OCI-LY1 (cell line): Measurements from ENCODE around the gene HCST.

Experiments
- H2AFZ ChIP-seq: fragments of 200-600 bp; sonication (generic), shearing (Covaris generic); 2 replicates; pipeline ENCODE4 v1.6.0; 2014; ENCODE audit warnings: antibody characterized with exemption, mild to moderate bottlenecking, low read length
- H3F3A ChIP-seq: fragments of 200-600 bp; sonication (generic), shearing (Covaris generic); 2 replicates; pipeline ENCODE4 v1.6.0; 2014; ENCODE audit warnings: mild to moderate bottlenecking, antibody characterized with exemption, low read length, moderate library complexity; ENCODE audit not compliant: insufficient read depth
- H3K27ac ChIP-seq: fragments of 200-600 bp; sonication (generic); 2 replicates; pipeline ENCODE4 v1.5.1; 2014; ENCODE audit warnings: low read length, mixed run types, mild to moderate bottlenecking, low read depth; ENCODE audit not compliant: poor library complexity, severe bottlenecking
- H3K27me3 ChIP-seq: fragments of 200-600 bp; sonication (generic); 2 replicates; pipeline ENCODE4 v1.6.0; 2014; ENCODE audit warnings: antibody characterized with exemption, mild to moderate bottlenecking, low read length, moderate library complexity; ENCODE audit not compliant: insufficient read depth
- H3K36me3 ChIP-seq: fragments of 200-600 bp; sonication (generic); 2 replicates; pipeline ENCODE4 v1.6.1; 2014; ENCODE audit warnings: mild to moderate bottlenecking, antibody characterized with exemption, low read length, moderate library complexity, mixed read lengths; ENCODE audit not compliant: insufficient read depth
- H3K4me1 ChIP-seq: fragments of 200-600 bp; sonication (generic); 2 replicates; pipeline ENCODE4 v1.5.1; 2014; ENCODE audit warnings: mild to moderate bottlenecking, low read length, moderate library complexity; ENCODE audit not compliant: insufficient read depth, severe bottlenecking
- H3K4me2 ChIP-seq: fragments of 200-600 bp; sonication (generic), shearing (Covaris generic); 2 replicates; pipeline ENCODE4 v1.6.1; 2014; ENCODE audit warnings: low read length
- H3K4me3 ChIP-seq: fragments of 200-600 bp; sonication (generic); 2 replicates; pipeline ENCODE4 v1.5.1; 2014; ENCODE audit warnings: low read length, low read depth, mild to moderate bottlenecking, mixed read lengths; ENCODE audit not compliant: poor library complexity, severe bottlenecking
- H3K79me2 ChIP-seq: fragments of 200-600 bp; shearing (Covaris generic); 2 replicates; pipeline ENCODE4 v1.6.1; 2016; ENCODE audit warnings: mixed run types, low read length, mixed read lengths; ENCODE audit not compliant: insufficient read depth
- H3K9ac ChIP-seq: fragments of 200-600 bp; sonication (generic), shearing (Covaris generic); 2 replicates; pipeline ENCODE4 v1.6.1; 2014; ENCODE audit warnings: mild to moderate bottlenecking, low read length, mixed read lengths
- H3K9me2 ChIP-seq: fragments of 200-600 bp; sonication (generic), shearing (Covaris generic); 2 replicates; pipeline ENCODE4 v1.6.1; 2014; ENCODE audit warnings: low read depth, mild to moderate bottlenecking, low read length, mixed read lengths
- H3K9me3 ChIP-seq: fragments of 200-600 bp; shearing (Covaris generic); 2 replicates; pipeline ENCODE4 v1.6.1; 2014; ENCODE audit warnings: low read length, mixed read lengths
- H4K20me1 ChIP-seq: fragments of 200-600 bp; sonication (generic), shearing (Covaris generic); 2 replicates; pipeline ENCODE4 v1.6.0; 2016; ENCODE audit warnings: mild to moderate bottlenecking, low read length; ENCODE audit not compliant: insufficient read depth
- EZH2 ChIP-seq: fragments of 200-600 bp; sonication (generic), shearing (Covaris generic); IDR thresholded peaks from 2 replicates; pipeline ENCODE4 v1.8.0; 2017; ENCODE audit warnings: borderline replicate concordance, mixed run types, mild to moderate bottlenecking, antibody characterized with exemption, low read length, moderate library complexity, mixed read lengths
- TF ChIP-seq, protein P1 (sequence below): fragments of 200-600 bp; sonication (generic), shearing (Covaris generic); IDR thresholded peaks from 2 replicates; pipeline ENCODE4 v1.5.1; 2017; ENCODE audit warnings: mild to moderate bottlenecking, antibody characterized with exemption, low read length, moderate library complexity, mixed read lengths

The HCST gene

DNA sequence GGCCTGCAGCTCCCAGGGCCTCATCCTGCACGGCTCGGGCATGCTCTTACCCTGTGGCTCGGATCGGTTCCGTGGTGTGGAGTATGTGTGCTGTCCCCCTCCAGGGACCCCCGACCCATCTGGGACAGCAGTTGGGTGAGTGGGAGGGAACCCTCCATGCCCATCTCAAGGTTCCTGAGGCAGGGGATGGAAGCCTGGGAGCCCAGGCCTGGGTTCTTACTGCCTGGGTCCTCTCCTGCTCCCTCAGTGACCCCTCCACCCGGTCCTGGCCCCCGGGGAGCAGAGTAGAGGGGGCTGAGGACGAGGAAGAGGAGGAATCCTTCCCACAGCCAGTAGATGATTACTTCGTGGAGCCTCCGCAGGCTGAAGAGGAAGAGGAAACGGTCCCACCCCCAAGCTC lies 30.7 kb upstream of the HCST start:
- no peak overlapping the region for H3K9ac ChIP-seq
- H4K20me1 ChIP-seq = no peaks in the 10 kb centered on the region
- H3K79me2 ChIP-seq = no peaks in the 10 kb centered on the region
- no peaks in the 10 kb centered on the region for H3K9me3 ChIP-seq
- TF ChIP-seq EZH2 = no peak
- TF ChIP-seq, protein P1, sequence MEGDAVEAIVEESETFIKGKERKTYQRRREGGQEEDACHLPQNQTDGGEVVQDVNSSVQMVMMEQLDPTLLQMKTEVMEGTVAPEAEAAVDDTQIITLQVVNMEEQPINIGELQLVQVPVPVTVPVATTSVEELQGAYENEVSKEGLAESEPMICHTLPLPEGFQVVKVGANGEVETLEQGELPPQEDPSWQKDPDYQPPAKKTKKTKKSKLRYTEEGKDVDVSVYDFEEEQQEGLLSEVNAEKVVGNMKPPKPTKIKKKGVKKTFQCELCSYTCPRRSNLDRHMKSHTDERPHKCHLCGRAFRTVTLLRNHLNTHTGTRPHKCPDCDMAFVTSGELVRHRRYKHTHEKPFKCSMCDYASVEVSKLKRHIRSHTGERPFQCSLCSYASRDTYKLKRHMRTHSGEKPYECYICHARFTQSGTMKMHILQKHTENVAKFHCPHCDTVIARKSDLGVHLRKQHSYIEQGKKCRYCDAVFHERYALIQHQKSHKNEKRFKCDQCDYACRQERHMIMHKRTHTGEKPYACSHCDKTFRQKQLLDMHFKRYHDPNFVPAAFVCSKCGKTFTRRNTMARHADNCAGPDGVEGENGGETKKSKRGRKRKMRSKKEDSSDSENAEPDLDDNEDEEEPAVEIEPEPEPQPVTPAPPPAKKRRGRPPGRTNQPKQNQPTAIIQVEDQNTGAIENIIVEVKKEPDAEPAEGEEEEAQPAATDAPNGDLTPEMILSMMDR = no peak
- no peak overlapping the region for H3K4me3 ChIP-seq
- H3K9me2 ChIP-seq = no peaks in the 10 kb centered on the region
- no peaks in the 10 kb centered on the region for H3F3A ChIP-seq
- H3K27me3 ChIP-seq = peaks cover 4% of the 10 kb centered on the region; the same call in 1 of the 2 replicates
- H3K4me1 ChIP-seq = peaks cover 18% of the 10 kb centered on the region
- H3K36me3 ChIP-seq = no peaks in the 10 kb centered on the region
- H2AFZ ChIP-seq = no peak overlapping the region
- H3K4me2 ChIP-seq = no peak overlapping the region
- no peak overlapping the region for H3K27ac ChIP-seq

DNA sequence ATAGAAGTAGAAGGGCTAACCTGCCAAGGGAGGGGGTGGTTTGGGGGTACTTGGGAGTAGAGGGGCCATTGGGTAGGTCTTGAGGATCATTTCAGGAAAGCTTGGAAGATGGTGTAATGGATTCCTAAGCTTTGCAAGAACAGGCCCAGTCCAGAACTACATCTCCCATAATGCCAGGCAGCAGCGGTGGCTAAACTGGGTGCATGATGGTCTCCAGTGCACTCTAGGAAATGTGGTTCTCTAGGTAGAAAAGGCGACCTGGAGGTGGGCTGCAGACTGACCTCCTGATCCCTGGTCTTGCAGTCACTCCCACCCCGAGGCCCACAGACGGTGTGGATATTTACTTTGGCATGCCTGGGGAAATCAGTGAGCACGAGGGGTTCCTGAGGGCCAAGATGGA lies 30.1 kb upstream of the HCST start:
- H3K9me3 ChIP-seq = no peaks in the 10 kb centered on the region
- H3K27ac ChIP-seq = no peak overlapping the region
- peaks cover 4% of the 10 kb centered on the region; the same call in 1 of the 2 replicates for H3K27me3 ChIP-seq
- no peaks in the 10 kb centered on the region for H3F3A ChIP-seq
- no peak overlapping the region for H3K4me2 ChIP-seq
- no peak overlapping the region for H2AFZ ChIP-seq
- H3K79me2 ChIP-seq = no peaks in the 10 kb centered on the region
- no peak overlapping the region for H3K9ac ChIP-seq
- no peaks in the 10 kb centered on the region for H3K9me2 ChIP-seq
- no peaks in the 10 kb centered on the region for H3K36me3 ChIP-seq
- H3K4me3 ChIP-seq = no peak overlapping the region
- TF ChIP-seq EZH2 = no peak
- TF ChIP-seq, protein P1 = no peak
- H4K20me1 ChIP-seq = no peaks in the 10 kb centered on the region
- peaks cover 18% of the 10 kb centered on the region for H3K4me1 ChIP-seq

GRCh38 chr19:35874392-35874930 lies 27.9 kb upstream of the HCST start:
- H3K4me2 ChIP-seq = no peak overlapping the region
- no peak overlapping the region for H3K27ac ChIP-seq
- H2AFZ ChIP-seq = no peak overlapping the region
- H3K4me1 ChIP-seq = peaks cover 8% of the 10 kb centered on the region
- no peaks in the 10 kb centered on the region for H3K79me2 ChIP-seq
- no peak overlapping the region for H3K9ac ChIP-seq
- H3F3A ChIP-seq = no peaks in the 10 kb centered on the region
- H3K27me3 ChIP-seq = no peaks in the 10 kb centered on the region
- no peaks in the 10 kb centered on the region for H4K20me1 ChIP-seq
- H3K9me3 ChIP-seq = no peaks in the 10 kb centered on the region
- TF ChIP-seq, protein P1 = no peak
- no peak for TF ChIP-seq EZH2
- no peaks in the 10 kb centered on the region for H3K9me2 ChIP-seq
- H3K4me3 ChIP-seq = no peak overlapping the region
- no peaks in the 10 kb centered on the region for H3K36me3 ChIP-seq
